Measurements from ENCODE around the gene PTPN1. TPM values are rescaled to one million over a fixed set of nuclear protein-coding genes. Genes with fewer than 3 reads are reported as not detected.

Gene PTPN1
- total and polyA plus RNA-seq, 3 experiments from 2014 or later: 35.7 to 67.3 (median 64.2) TPM

GRCh38 chr20:50621068-50621665 is 111.0 kb downstream of the PTPN1 start:
- POLR2A ChIA-PET: no interaction called here
- no peaks in the 10 kb centered on the region for H3K4me1 Mint-ChIP-seq
- peaks cover 0 to 8% (median 0%) of the 10 kb centered on the region in 3 donors for H3K36me3 Mint-ChIP-seq

GRCh38 chr20:50624351-50625016 is 114.3 kb downstream of the PTPN1 start:
- Mint-ChIP-seq H3K27me3 (peaks cover 0 to 4% of the 10 kb centered on the region in 2 donors), H3K9me3 (peaks cover 0 to 13% (median 4%) of the 10 kb centered on the region in 5 donors), H3K4me1 (no peaks in the 10 kb centered on the region), H3K36me3 (peaks cover 0 to 8% (median 0%) of the 10 kb centered on the region in 3 donors), H3K27ac (no peak overlapping the region), H3K4me3 (no peak overlapping the region)
- no peaks in the 10 kb centered on the region for H3K36me3 ChIP-seq (ENCODE audit: insufficient read depth, low read length)
- H3K27me3 ChIP-seq (ENCODE audit: insufficient read depth, low read length, poor library complexity, severe bottlenecking): no peaks in the 10 kb centered on the region
- CTCF ChIA-PET: no interaction called here
- no peaks in the 10 kb centered on the region for H3K9me3 ChIP-seq (ENCODE audit: low read length)
- H3K4me3 ChIP-seq (ENCODE audit: low read length): no peak overlapping the region
- no peaks in the 10 kb centered on the region for H3K4me1 ChIP-seq (ENCODE audit: insufficient read depth, low read length)
- POLR2A ChIA-PET: no interaction called here
- no peak for DNase-seq
- no peak overlapping the region for H3K27ac ChIP-seq (ENCODE audit: low read depth, low read length)

More at GRCh38 chr20:50621068-50621665, 111.0 kb downstream of the PTPN1 start:
- Histone ChIP-seq H3K27ac (ENCODE audit: low read depth, low read length) (no peak overlapping the region), H3K4me3 (ENCODE audit: low read length) (no peak overlapping the region), H3K27me3 (ENCODE audit: insufficient read depth, low read length, poor library complexity, severe bottlenecking) (no peaks in the 10 kb centered on the region), H3K4me1 (ENCODE audit: insufficient read depth, low read length) (no peaks in the 10 kb centered on the region), H3K9me3 (ENCODE audit: low read length) (no peaks in the 10 kb centered on the region), H3K36me3 (ENCODE audit: insufficient read depth, low read length) (no peaks in the 10 kb centered on the region)
- Mint-ChIP-seq H3K4me3 (no peak overlapping the region), H3K27me3 (no peaks in the 10 kb centered on the region), H3K9me3 (peaks cover 0 to 13% (median 4%) of the 10 kb centered on the region in 5 donors), H3K27ac (no peak overlapping the region)
- CTCF ChIA-PET: no interaction called here
- no peak for DNase-seq

GRCh38 chr20:50625986-50626677 is 115.9 kb downstream of the PTPN1 start:
- no peaks in the 10 kb centered on the region for H3K27me3 ChIP-seq (ENCODE audit: insufficient read depth, low read length, poor library complexity, severe bottlenecking)
- ChIA-PET POLR2A (no interaction called here), CTCF (interaction anchor here (1.1 to 1.2 kb wide), 2 partner anchors 37 to 123 kb away, joined by 3 read pairs; no protein-coding TSS in a partner anchor)
- H3K27ac Mint-ChIP-seq: no peak overlapping the region
- H3K27ac ChIP-seq (ENCODE audit: low read depth, low read length): no peak overlapping the region
- H3K9me3 Mint-ChIP-seq: peaks cover 0 to 7% (median 0%) of the 10 kb centered on the region in 5 donors
- H3K4me3 Mint-ChIP-seq: no peak overlapping the region
- H3K4me1 Mint-ChIP-seq: no peaks in the 10 kb centered on the region
- H3K9me3 ChIP-seq (ENCODE audit: low read length): no peaks in the 10 kb centered on the region
- no peak overlapping the region for H3K4me3 ChIP-seq (ENCODE audit: low read length)
- H3K27me3 Mint-ChIP-seq: peaks cover 0 to 4% of the 10 kb centered on the region in 2 donors
- no peaks in the 10 kb centered on the region for H3K36me3 ChIP-seq (ENCODE audit: insufficient read depth, low read length)
- DNase-seq: no peak
- H3K4me1 ChIP-seq (ENCODE audit: insufficient read depth, low read length): no peaks in the 10 kb centered on the region
- peaks cover 0 to 3% (median 0%) of the 10 kb centered on the region in 3 donors for H3K36me3 Mint-ChIP-seq

- no peaks in the 10 kb centered on the region for H3K4me1 ChIP-seq (ENCODE audit: insufficient read depth, low read length)
Measured at GRCh38 chr20:50627747-50628146, 117.6 kb downstream of the PTPN1 start.

GRCh38 chr20:50628332-50628731 is 118.1 kb downstream of the PTPN1 start:
- H3K4me1 ChIP-seq (ENCODE audit: insufficient read depth, low read length): no peaks in the 10 kb centered on the region
- H3K4me3 Mint-ChIP-seq: no peak overlapping the region
- no peaks in the 10 kb centered on the region for H3K36me3 Mint-ChIP-seq
- H3K27ac Mint-ChIP-seq: no peak overlapping the region
- no peak overlapping the region for H3K27ac ChIP-seq (ENCODE audit: low read depth, low read length)
- no peaks in the 10 kb centered on the region for H3K36me3 ChIP-seq (ENCODE audit: insufficient read depth, low read length)
- CTCF ChIA-PET: interaction anchor here (0.8 kb wide), 1 partner anchor 125 kb away, joined by 3 read pairs; no protein-coding TSS in a partner anchor
- no peaks in the 10 kb centered on the region for H3K27me3 ChIP-seq (ENCODE audit: insufficient read depth, low read length, poor library complexity, severe bottlenecking)
- no peaks in the 10 kb centered on the region for H3K9me3 ChIP-seq (ENCODE audit: low read length)
- no peaks in the 10 kb centered on the region for H3K9me3 Mint-ChIP-seq
- H3K4me1 Mint-ChIP-seq: no peaks in the 10 kb centered on the region
- POLR2A ChIA-PET: no interaction called here
- H3K4me3 ChIP-seq (ENCODE audit: low read length): no peak overlapping the region
- H3K27me3 Mint-ChIP-seq: peaks cover 0 to 4% of the 10 kb centered on the region in 2 donors
- DNase-seq: no peak

More at GRCh38 chr20:50627747-50628146, 117.6 kb downstream of the PTPN1 start:
- Mint-ChIP-seq H3K27me3 (peaks cover 0 to 4% of the 10 kb centered on the region in 2 donors), H3K36me3 (no peaks in the 10 kb centered on the region), H3K27ac (no peak overlapping the region), H3K9me3 (no peaks in the 10 kb centered on the region), H3K4me3 (no peak overlapping the region), H3K4me1 (no peaks in the 10 kb centered on the region)
- CTCF ChIA-PET: no interaction called here
- no peak for DNase-seq
- Histone ChIP-seq H3K27me3 (ENCODE audit: insufficient read depth, low read length, poor library complexity, severe bottlenecking) (no peaks in the 10 kb centered on the region), H3K9me3 (ENCODE audit: low read length) (no peaks in the 10 kb centered on the region), H3K36me3 (ENCODE audit: insufficient read depth, low read length) (no peaks in the 10 kb centered on the region), H3K4me3 (ENCODE audit: low read length) (no peak overlapping the region), H3K27ac (ENCODE audit: low read depth, low read length) (no peak overlapping the region)
- POLR2A ChIA-PET: no interaction called here

GRCh38 chr20:50628853-50629669 is 118.9 kb downstream of the PTPN1 start:
- H3K27ac ChIP-seq (ENCODE audit: low read depth, low read length): no peak overlapping the region
- H3K27ac Mint-ChIP-seq: no peak overlapping the region
- H3K9me3 Mint-ChIP-seq: no peaks in the 10 kb centered on the region
- H3K27me3 ChIP-seq (ENCODE audit: insufficient read depth, low read length, poor library complexity, severe bottlenecking): no peaks in the 10 kb centered on the region
- no peaks in the 10 kb centered on the region for H3K4me1 ChIP-seq (ENCODE audit: insufficient read depth, low read length)
- H3K4me1 Mint-ChIP-seq: no peaks in the 10 kb centered on the region
- CTCF ChIA-PET: interaction anchor here (0.8 kb wide), 1 partner anchor 124 kb away, joined by 3 read pairs; no protein-coding TSS in a partner anchor
- POLR2A ChIA-PET: no interaction called here
- no peak for DNase-seq
- H3K9me3 ChIP-seq (ENCODE audit: low read length): no peaks in the 10 kb centered on the region
- no peaks in the 10 kb centered on the region for H3K36me3 ChIP-seq (ENCODE audit: insufficient read depth, low read length)
- no peak overlapping the region for H3K4me3 Mint-ChIP-seq
- peaks cover 0 to 4% of the 10 kb centered on the region in 2 donors for H3K27me3 Mint-ChIP-seq
- no peak overlapping the region for H3K4me3 ChIP-seq (ENCODE audit: low read length)
- H3K36me3 Mint-ChIP-seq: no peaks in the 10 kb centered on the region

- Mint-ChIP-seq H3K27ac (no peak overlapping the region), H3K4me3 (no peak overlapping the region), H3K9me3 (no peaks in the 10 kb centered on the region), H3K4me1 (no peaks in the 10 kb centered on the region), H3K27me3 (peaks cover 0 to 4% of the 10 kb centered on the region in 2 donors), H3K36me3 (no peaks in the 10 kb centered on the region)
- no peak for DNase-seq
- Histone ChIP-seq H3K4me1 (ENCODE audit: insufficient read depth, low read length) (no peaks in the 10 kb centered on the region), H3K4me3 (ENCODE audit: low read length) (no peak overlapping the region), H3K36me3 (ENCODE audit: insufficient read depth, low read length) (no peaks in the 10 kb centered on the region), H3K9me3 (ENCODE audit: low read length) (no peaks in the 10 kb centered on the region), H3K27me3 (ENCODE audit: insufficient read depth, low read length, poor library complexity, severe bottlenecking) (no peaks in the 10 kb centered on the region), H3K27ac (ENCODE audit: low read depth, low read length) (no peak overlapping the region)
- CTCF ChIA-PET: no interaction called here
- POLR2A ChIA-PET: no interaction called here
Measured at GRCh38 chr20:50629670-50630045, 119.5 kb downstream of the PTPN1 start.
